NB4 (cell line): Measurements from ENCODE around the gene CTTNBP2NL.

ENCODE experiments used
- MYC ChIP-seq: IDR thresholded peaks from 2 replicates; pipeline ENCODE4 v1.6.1; 2011; ENCODE audit warnings: low read depth, low read length
- POLR2A ChIP-seq: IDR thresholded peaks from 2 replicates; pipeline ENCODE4 v1.6.1; 2011; ENCODE audit warnings: mild to moderate bottlenecking; ENCODE audit not compliant: insufficient read length; ENCODE audit errors: extremely low read depth
- TF ChIP-seq, protein P1 (sequence below): IDR thresholded peaks from one replicate; pipeline ENCODE4 v1.5.1; 2012; ENCODE audit warnings: low read depth, low read length
- TF ChIP-seq, protein P2 (sequence below): IDR thresholded peaks from 2 replicates; pipeline ENCODE4 v1.6.1; 2011; ENCODE audit warnings: low read depth, low read length

DNA sequence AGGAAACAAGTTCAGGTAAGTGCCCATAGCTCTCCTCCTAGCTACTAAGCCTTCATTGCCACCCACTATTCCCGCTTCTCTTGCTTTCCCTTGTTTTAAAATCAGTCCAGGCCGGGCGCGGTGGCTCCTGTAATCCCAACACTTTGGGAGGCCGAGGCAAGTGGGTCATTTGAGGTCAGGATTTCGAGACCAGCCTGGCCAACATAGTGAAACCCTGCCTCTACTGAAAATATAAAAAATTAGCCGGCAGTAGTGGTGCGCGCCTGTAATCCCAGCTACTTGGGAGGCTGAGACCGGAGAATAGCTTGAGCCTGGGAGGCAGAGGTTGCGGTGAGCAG is 4.4 kb upstream of the CTTNBP2NL start:
- TF ChIP-seq, protein P1, sequence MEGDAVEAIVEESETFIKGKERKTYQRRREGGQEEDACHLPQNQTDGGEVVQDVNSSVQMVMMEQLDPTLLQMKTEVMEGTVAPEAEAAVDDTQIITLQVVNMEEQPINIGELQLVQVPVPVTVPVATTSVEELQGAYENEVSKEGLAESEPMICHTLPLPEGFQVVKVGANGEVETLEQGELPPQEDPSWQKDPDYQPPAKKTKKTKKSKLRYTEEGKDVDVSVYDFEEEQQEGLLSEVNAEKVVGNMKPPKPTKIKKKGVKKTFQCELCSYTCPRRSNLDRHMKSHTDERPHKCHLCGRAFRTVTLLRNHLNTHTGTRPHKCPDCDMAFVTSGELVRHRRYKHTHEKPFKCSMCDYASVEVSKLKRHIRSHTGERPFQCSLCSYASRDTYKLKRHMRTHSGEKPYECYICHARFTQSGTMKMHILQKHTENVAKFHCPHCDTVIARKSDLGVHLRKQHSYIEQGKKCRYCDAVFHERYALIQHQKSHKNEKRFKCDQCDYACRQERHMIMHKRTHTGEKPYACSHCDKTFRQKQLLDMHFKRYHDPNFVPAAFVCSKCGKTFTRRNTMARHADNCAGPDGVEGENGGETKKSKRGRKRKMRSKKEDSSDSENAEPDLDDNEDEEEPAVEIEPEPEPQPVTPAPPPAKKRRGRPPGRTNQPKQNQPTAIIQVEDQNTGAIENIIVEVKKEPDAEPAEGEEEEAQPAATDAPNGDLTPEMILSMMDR, result no peak
- TF ChIP-seq POLR2A (no peak), MYC (no peak)
- TF ChIP-seq, protein P2, sequence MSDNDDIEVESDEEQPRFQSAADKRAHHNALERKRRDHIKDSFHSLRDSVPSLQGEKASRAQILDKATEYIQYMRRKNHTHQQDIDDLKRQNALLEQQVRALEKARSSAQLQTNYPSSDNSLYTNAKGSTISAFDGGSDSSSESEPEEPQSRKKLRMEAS, result no peak
